ENCODE data around the gene NFATC3.

The NFATC3 gene

DNA sequence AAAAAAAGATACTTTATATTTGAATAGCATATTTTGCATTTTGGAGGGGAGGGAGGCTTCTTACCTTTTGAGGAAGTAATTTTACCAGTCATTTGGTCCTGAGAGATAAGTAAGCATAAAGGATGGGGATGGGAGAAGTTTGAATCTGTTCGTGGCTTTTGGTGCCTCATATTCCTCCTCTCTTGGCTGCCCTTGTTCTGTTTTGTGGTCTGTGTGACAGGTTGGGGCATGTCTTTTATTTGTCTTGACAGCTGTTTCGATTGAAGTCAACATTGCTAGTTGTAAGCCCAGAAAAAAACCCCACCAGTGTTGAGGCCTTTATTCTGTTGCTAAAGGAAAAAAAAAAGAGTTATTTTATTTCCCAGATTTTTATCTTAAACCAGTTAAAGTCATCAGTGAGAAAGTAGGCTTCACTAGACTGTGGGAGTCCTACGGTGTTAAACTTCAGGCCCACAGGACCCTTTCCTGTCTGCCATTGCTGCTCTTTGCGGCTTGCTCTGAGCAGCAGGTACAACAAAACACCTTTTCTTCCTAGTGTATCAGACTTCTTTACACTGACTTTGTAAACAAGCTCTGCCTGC is 190.5 kb downstream of the NFATC3 start:
- no peak for DNase-seq (ENCODE audit: low spot score)

DNA sequence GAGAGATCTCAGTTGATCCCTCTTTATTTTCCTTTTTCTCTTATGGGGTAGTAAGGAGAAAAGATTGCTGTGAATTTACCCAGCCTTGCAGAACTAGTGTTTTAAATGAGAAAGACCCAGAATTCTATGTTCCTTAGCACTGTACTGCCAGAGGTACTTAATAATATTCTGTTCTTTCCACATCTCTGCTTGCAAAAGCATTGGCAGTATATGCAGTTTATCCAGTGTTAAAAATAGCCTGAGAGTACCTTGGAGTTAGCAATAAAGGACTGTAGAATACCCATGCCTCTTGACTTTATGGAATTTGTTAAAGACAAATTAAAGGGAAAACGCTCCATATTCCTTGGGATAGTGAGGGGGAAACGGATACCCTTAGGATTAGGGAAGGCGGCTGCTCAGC is 191.1 kb downstream of the NFATC3 start:
- DNase-seq (ENCODE audit: low spot score), result no peak

Data from AG08396 (cell line).